Kidney (tissue), 14 donors: Measurements from ENCODE around the gene B3GALT4. TPM values are rescaled to one million over a fixed set of nuclear protein-coding genes. Genes with fewer than 3 reads are reported as not detected.
"Not testable (repeated sequence)": the region's sequence is repeated elsewhere in the genome, so short reads cannot be mapped to it uniquely, and the experiment has no call there.

ENCODE experiments used
- DNase-seq, 5 donors: peaks; one replicate each; pipeline ENCODE4 v3.0.0-alpha.2; 2013 to 2020
- FAIRE-seq: peaks from 2 replicates; lab custom pipeline; 2012; peaks lifted over from hg19 to GRCh38; lab: Jason Lieb, UNC
- H3K27ac ChIP-seq, 2 donors: one replicate each; pipeline ENCODE4 v1.7.0; 2013; ENCODE audit warnings: low read depth in 2 of 2, low read length in 2 of 2, inconsistent platforms in 1 of 2
- H3K27me3 ChIP-seq: one replicate; pipeline ENCODE4 v1.7.1; 2013; ENCODE audit warnings: low read length, inconsistent platforms; ENCODE audit not compliant: control insufficient read depth, insufficient read depth
- H3K36me3 ChIP-seq, 3 donors: one replicate each; pipeline versions ENCODE4 v1.7.0 to v1.7.1; 2013; ENCODE audit warnings: low read length in 3 of 3, control low read depth in 1 of 3, inconsistent platforms in 1 of 3; ENCODE audit not compliant: insufficient read depth in 3 of 3, control insufficient read depth in 2 of 3
- H3K4me1 ChIP-seq, 3 donors: one replicate each; pipeline versions ENCODE4 v1.7.0 to v1.7.1; 2013; ENCODE audit warnings: low read length in 3 of 3, inconsistent platforms in 1 of 3, low read depth in 1 of 3; ENCODE audit not compliant: control insufficient read depth in 2 of 3, insufficient read depth in 2 of 3
- H3K4me3 ChIP-seq, 3 donors: one replicate each; pipeline versions ENCODE4 v1.7.0 to v1.8.1; 2013; ENCODE audit warnings: low read length in 3 of 3, control low read depth in 1 of 3, inconsistent platforms in 1 of 3
- H3K9ac ChIP-seq, 3 donors: one replicate each; pipeline versions ENCODE4 v1.7.0 to v1.7.1; 2013; ENCODE audit warnings: low read length in 3 of 3, control low read depth in 1 of 3, inconsistent platforms in 1 of 3
- H3K9me3 ChIP-seq, 3 donors: one replicate each; pipeline versions ENCODE4 v1.7.0 to v1.7.1; 2013; ENCODE audit warnings: low read length in 3 of 3, control low read depth in 1 of 3, inconsistent platforms in 1 of 3; ENCODE audit not compliant: control insufficient read depth in 2 of 3, insufficient read depth in 1 of 3
- intact Hi-C: fragments of 100-400 bp; cut with DNase I; formaldehyde crosslinking; loops from one replicate; pipeline ENCODE4 v1.11.1; 2022
- polyA plus RNA-seq: library from polyadenylated mRNA; stranded (reverse); fragments of 350-450 nt; fragmentation: Illumina TruSeq; extraction: RNeasy Lipid Tissue Mini Kit (QIAGEN cat#74804); gene quantifications from one replicate; pipeline ENCODE4 v1.2.3, GENCODE V29; 2014; ENCODE audit warnings: low read depth, low replicate concordance; ENCODE audit not compliant: insufficient read depth
- total RNA-seq: library from RNA; stranded (reverse); fragmentation: NEBNext Ultra II Directional; extraction: Animal tissue kit (Norgen Biotek cat#: 25700); gene quantifications from one replicate; pipeline ENCODE4 v1.2.1, GENCODE V29; 2021
- TF ChIP-seq, protein P1 (sequence below): IDR thresholded peaks from 3 replicates; pipeline ENCODE4 v1.5.1; 2012; ENCODE audit warnings: mild to moderate bottlenecking, moderate library complexity, borderline replicate concordance; ENCODE audit not compliant: insufficient read depth; ENCODE audit errors: extremely low read depth
- donor health status: control.
- donor health status: control.
- donor health status: control.
- donor health status: control.
- donor health status: control.
- donor health status: DM: yes; HTN: yes; CAD: no.
- donor health status: Normal renal cell carcinoma (clear cell type).

Gene B3GALT4
- total and polyA plus RNA-seq, 2 donors from 2014 or later, result 14.0 to 20.2 TPM

GRCh38 chr6:33252759-33253158 is 24.2 kb upstream of the B3GALT4 start:
- DNase-seq (no peak), FAIRE-seq (no peak)
- H3K9me3 ChIP-seq, result no peaks in the 10 kb centered on the region
- no peak overlapping the region for H3K9ac ChIP-seq
- no peak overlapping the region for H3K4me3 ChIP-seq
- intact Hi-C loops, result no loop called here
- peaks cover 0 to 20% (median 9%) of the 10 kb centered on the region in 3 donors for H3K4me1 ChIP-seq
- TF ChIP-seq, protein P1, sequence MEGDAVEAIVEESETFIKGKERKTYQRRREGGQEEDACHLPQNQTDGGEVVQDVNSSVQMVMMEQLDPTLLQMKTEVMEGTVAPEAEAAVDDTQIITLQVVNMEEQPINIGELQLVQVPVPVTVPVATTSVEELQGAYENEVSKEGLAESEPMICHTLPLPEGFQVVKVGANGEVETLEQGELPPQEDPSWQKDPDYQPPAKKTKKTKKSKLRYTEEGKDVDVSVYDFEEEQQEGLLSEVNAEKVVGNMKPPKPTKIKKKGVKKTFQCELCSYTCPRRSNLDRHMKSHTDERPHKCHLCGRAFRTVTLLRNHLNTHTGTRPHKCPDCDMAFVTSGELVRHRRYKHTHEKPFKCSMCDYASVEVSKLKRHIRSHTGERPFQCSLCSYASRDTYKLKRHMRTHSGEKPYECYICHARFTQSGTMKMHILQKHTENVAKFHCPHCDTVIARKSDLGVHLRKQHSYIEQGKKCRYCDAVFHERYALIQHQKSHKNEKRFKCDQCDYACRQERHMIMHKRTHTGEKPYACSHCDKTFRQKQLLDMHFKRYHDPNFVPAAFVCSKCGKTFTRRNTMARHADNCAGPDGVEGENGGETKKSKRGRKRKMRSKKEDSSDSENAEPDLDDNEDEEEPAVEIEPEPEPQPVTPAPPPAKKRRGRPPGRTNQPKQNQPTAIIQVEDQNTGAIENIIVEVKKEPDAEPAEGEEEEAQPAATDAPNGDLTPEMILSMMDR, result no peak
- no peak overlapping the region for H3K27ac ChIP-seq
- H3K36me3 ChIP-seq, result peaks cover 0 to 3% (median 3%) of the 10 kb centered on the region in 3 donors
- no peaks in the 10 kb centered on the region for H3K27me3 ChIP-seq

- FAIRE-seq, result no peak
- peaks cover 0 to 9% (median 5%) of the 10 kb centered on the region in 3 donors for H3K36me3 ChIP-seq
Observed at GRCh38 chr6:33254591-33254990, 22.3 kb upstream of the B3GALT4 start.

GRCh38 chr6:33259032-33259431 is 17.9 kb upstream of the B3GALT4 start:
- no peak overlapping the region for H3K9ac ChIP-seq
- FAIRE-seq, result no peak
- H3K27me3 ChIP-seq, result no peaks in the 10 kb centered on the region
- H3K4me3 ChIP-seq, result no peak overlapping the region
- no peak for DNase-seq
- H3K36me3 ChIP-seq, result peaks cover 5 to 35% (median 9%) of the 10 kb centered on the region in 3 donors
- no peaks in the 10 kb centered on the region for H3K9me3 ChIP-seq
- no peaks in the 10 kb centered on the region for H3K4me1 ChIP-seq
- no peak overlapping the region for H3K27ac ChIP-seq
- TF ChIP-seq, protein P1, result no peak
- intact Hi-C loops, result no loop called here

More at GRCh38 chr6:33254591-33254990, 22.3 kb upstream of the B3GALT4 start:
- no peaks in the 10 kb centered on the region for H3K9me3 ChIP-seq
- H3K4me3 ChIP-seq, result no peak overlapping the region
- TF ChIP-seq, protein P1, result no peak
- peaks cover 0 to 9% (median 6%) of the 10 kb centered on the region in 3 donors for H3K4me1 ChIP-seq
- no peak overlapping the region for H3K9ac ChIP-seq
- H3K27me3 ChIP-seq, result no peaks in the 10 kb centered on the region
- DNase-seq, result no peak
- no peak overlapping the region for H3K27ac ChIP-seq
- intact Hi-C loops, result no loop called here

GRCh38 chr6:33262490-33262889 is 14.4 kb upstream of the B3GALT4 start:
- H3K9ac ChIP-seq, H3K27ac ChIP-seq, H3K4me1 ChIP-seq, H3K27me3 ChIP-seq, DNase-seq, FAIRE-seq, H3K9me3 ChIP-seq, H3K4me3 ChIP-seq, intact Hi-C loops: not testable (repeated sequence)
- H3K36me3 ChIP-seq, result peaks cover 12 to 56% (median 26%) of the 10 kb centered on the region in 3 donors
